ENCODE measurements around the gene CTNNA2. TPM values are rescaled to one million over a fixed set of nuclear protein-coding genes. Genes with fewer than 3 reads are reported as not detected.
A peak's percentile ranks its signal among the peaks of the same experiment; 100 is the strongest.

CTNNA2 gene
- polyA plus RNA-seq, 1 of the 3 experiments (the other 2 are of a cell fraction), result 0.30 TPM

DNA sequence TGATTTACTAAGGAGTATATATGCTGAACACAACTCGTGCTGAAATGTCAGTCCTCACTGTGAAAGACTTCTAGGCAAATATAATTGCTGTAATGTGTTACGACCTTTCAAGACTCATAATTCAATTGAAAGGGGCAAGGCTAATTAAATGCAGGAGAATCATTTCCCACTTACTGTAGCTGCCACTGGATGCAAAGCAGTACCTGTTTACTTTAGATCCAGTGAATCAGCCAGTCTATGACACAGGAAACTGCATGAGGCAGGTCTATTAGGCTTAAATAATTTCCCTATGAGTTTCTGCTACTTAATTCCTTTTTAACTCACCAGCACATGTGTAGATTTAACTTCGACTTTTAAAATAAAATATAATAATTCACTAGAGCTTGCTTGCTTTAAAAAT is 125.6 kb downstream of the CTNNA2 start:
- H3K4me3 ChIP-seq (ENCODE audit: low read depth in 2 of 2, low read length in 1 of 2), result no peak overlapping the region
- no peaks in the 10 kb centered on the region for H3K9me2 ChIP-seq
- no peak overlapping the region for H3K4me2 ChIP-seq
- H4K20me1 ChIP-seq (ENCODE audit: insufficient read depth), result no peaks in the 10 kb centered on the region
- H3K79me2 ChIP-seq (ENCODE audit: insufficient read depth), result no peaks in the 10 kb centered on the region
- no peaks in the 10 kb centered on the region for H3K36me3 ChIP-seq (replicated peaks in 1 of 2; ENCODE audit: control insufficient read depth in 1 of 2, insufficient read depth in 2 of 2, low read length in 1 of 2)
- WGBS (ENCODE audit: low lambda C conversion rate), result 0% methylated on average over 3 of the region's 3 CpGs
- peaks cover 0 to 10% of the 10 kb centered on the region in 2 experiments; a peak in 2 of 4 replicates for H3K4me1 ChIP-seq (ENCODE audit: control insufficient read depth in 1 of 2, insufficient read depth in 2 of 2, low read depth in 1 of 2, low read length in 1 of 2)
- no peak for TF ChIP-seq NRF1 (IDR thresholded peaks at IDR 0.05; ENCODE audit: low read depth, low read length)
- TF ChIP-seq CHD2 (IDR thresholded peaks at IDR 0.05; ENCODE audit: low read length, partially characterized antibody), result peak; percentile 41
- no peak for TF ChIP-seq FOSL2 (IDR thresholded peaks at IDR 0.05; ENCODE audit: borderline replicate concordance, low read depth)
- TF ChIP-seq RCOR1 (IDR thresholded peaks at IDR 0.05; ENCODE audit: low read length), result peak; percentile 56; the same call in 1 of the 2 replicates
- H3K9me3 ChIP-seq, result no peaks in the 10 kb centered on the region
- ChIA-PET POLR2A (no interaction called here), CTCF (interaction anchor here (0.9 to 1.6 kb wide), 5 partner anchors 21 to 222 kb away, joined by 3 to 4 read pairs (median 3); no protein-coding TSS in a partner anchor)
- H3F3A ChIP-seq (replicated peaks; ENCODE audit: insufficient read depth), result no peaks in the 10 kb centered on the region
- no peak overlapping the region for H2AFZ ChIP-seq (ENCODE audit: low read depth)
- DNase-seq, result peak; percentile 47
- H3K27ac ChIP-seq (ENCODE audit: low read depth in 2 of 2, low read length in 1 of 2), result peak overlapping the region in 1 of 2 experiments; percentile 83; a peak in 1 of 4 replicates
- no peak overlapping the region for H3K9ac ChIP-seq
- H3K27me3 ChIP-seq (ENCODE audit: insufficient read depth), result no peaks in the 10 kb centered on the region

DNA sequence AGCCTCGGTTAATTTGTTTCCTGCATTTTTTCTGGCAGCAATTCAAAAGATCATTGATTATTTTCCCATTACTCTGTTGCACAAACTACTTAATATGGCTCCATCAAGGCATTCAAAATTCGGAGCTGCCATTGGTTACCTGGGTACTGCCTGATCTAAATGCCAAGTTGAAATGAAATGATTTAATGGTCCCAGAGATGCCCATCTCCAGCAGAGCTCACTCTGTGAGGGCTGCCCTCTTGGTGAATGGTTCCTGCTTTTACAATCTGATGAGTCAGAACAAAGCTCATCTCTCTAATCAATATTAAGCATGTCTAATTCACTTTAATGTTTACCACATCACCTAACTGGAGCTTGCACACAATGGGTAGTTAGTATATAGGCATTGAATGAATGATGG is 126.1 kb downstream of the CTNNA2 start:
- no peaks in the 10 kb centered on the region for H3K9me3 ChIP-seq
- H3K4me2 ChIP-seq, result no peak overlapping the region
- H4K20me1 ChIP-seq (ENCODE audit: insufficient read depth), result no peaks in the 10 kb centered on the region
- no peaks in the 10 kb centered on the region for H3F3A ChIP-seq (replicated peaks; ENCODE audit: insufficient read depth)
- peaks cover 0 to 10% of the 10 kb centered on the region in 2 experiments; a peak in 2 of 4 replicates for H3K4me1 ChIP-seq (ENCODE audit: control insufficient read depth in 1 of 2, insufficient read depth in 2 of 2, low read depth in 1 of 2, low read length in 1 of 2)
- ChIA-PET CTCF (interaction anchor here (0.9 to 1.6 kb wide), 5 partner anchors 21 to 222 kb away, joined by 3 to 4 read pairs (median 3); no protein-coding TSS in a partner anchor), POLR2A (no interaction called here)
- peak; percentile 53; the same call in 1 of the 2 replicates for TF ChIP-seq GATA2 (CRISPR knock-in tag; IDR thresholded peaks at IDR 0.05)
- no peak for TF ChIP-seq SMC3 (IDR thresholded peaks at IDR 0.05; ENCODE audit: low read depth, low read length)
- TF ChIP-seq EP300 (IDR thresholded peaks at IDR 0.05; ENCODE audit: borderline replicate concordance in 1 of 2, low read depth in 1 of 2, low read length in 1 of 2), result peak in 1 of 2 experiments; percentile 26; a peak in 1 of 4 replicates
- TF ChIP-seq SIN3A (IDR thresholded peaks at IDR 0.05; ENCODE audit: borderline replicate concordance, low read depth, low read length), result no peak
- TF ChIP-seq FOSL2 (IDR thresholded peaks at IDR 0.05; ENCODE audit: borderline replicate concordance, low read depth), result no peak
- TF ChIP-seq FOXM1 (IDR thresholded peaks at IDR 0.05; ENCODE audit: low read depth), result no peak
- no peaks in the 10 kb centered on the region for H3K79me2 ChIP-seq (ENCODE audit: insufficient read depth)
- no peak overlapping the region for H3K9ac ChIP-seq
- peak; percentile 47 for DNase-seq
- H3K9me2 ChIP-seq, result no peaks in the 10 kb centered on the region
- no peak overlapping the region for H3K4me3 ChIP-seq (ENCODE audit: low read depth in 2 of 2, low read length in 1 of 2)
- WGBS (ENCODE audit: low lambda C conversion rate), result 1% methylated on average over 2 of the region's 2 CpGs
- no peaks in the 10 kb centered on the region for H3K27me3 ChIP-seq (ENCODE audit: insufficient read depth)
- no peaks in the 10 kb centered on the region for H3K36me3 ChIP-seq (replicated peaks in 1 of 2; ENCODE audit: control insufficient read depth in 1 of 2, insufficient read depth in 2 of 2, low read length in 1 of 2)
- no peak overlapping the region for H2AFZ ChIP-seq (ENCODE audit: low read depth)
- peak overlapping the region in 1 of 2 experiments; percentile 83; a peak in 2 of 4 replicates for H3K27ac ChIP-seq (ENCODE audit: low read depth in 2 of 2, low read length in 1 of 2)

DNA sequence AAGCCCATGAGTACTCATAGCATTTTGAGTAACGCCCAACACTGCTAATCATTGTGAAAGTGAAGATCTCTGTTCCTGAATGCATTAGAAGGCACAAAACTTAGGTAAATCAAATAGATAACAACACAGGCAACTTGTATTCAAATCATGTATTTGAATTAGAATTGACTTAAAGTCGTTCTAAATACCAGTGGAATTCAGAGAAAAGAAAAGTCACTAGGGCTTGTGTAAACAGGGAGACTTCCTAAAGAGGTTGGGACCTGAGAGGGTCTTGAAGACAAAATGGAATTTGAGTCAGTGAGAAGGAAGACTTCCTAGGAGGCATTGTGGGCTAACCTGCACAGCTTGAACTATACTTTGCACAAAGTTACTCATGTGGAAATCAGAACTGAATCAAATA is 127.2 kb downstream of the CTNNA2 start:
- Histone ChIP-seq H3K36me3 (replicated peaks in 1 of 2; ENCODE audit: control insufficient read depth in 1 of 2, insufficient read depth in 2 of 2, low read length in 1 of 2) (no peaks in the 10 kb centered on the region), H3K79me2 (ENCODE audit: insufficient read depth) (no peaks in the 10 kb centered on the region), H3K4me1 (ENCODE audit: control insufficient read depth in 1 of 2, insufficient read depth in 2 of 2, low read depth in 1 of 2, low read length in 1 of 2) (peaks cover 0 to 10% of the 10 kb centered on the region in 2 experiments; a peak in 2 of 4 replicates), H3K27ac (ENCODE audit: low read depth in 2 of 2, low read length in 1 of 2) (no peak overlapping the region), H3K9me3 (no peaks in the 10 kb centered on the region), H3K4me2 (no peak overlapping the region), H4K20me1 (ENCODE audit: insufficient read depth) (no peaks in the 10 kb centered on the region), H3K9ac (no peak overlapping the region), H3F3A (replicated peaks; ENCODE audit: insufficient read depth) (no peaks in the 10 kb centered on the region), H2AFZ (ENCODE audit: low read depth) (no peak overlapping the region), H3K27me3 (ENCODE audit: insufficient read depth) (no peaks in the 10 kb centered on the region), H3K9me2 (no peaks in the 10 kb centered on the region), H3K4me3 (ENCODE audit: low read depth in 2 of 2, low read length in 1 of 2) (no peak overlapping the region)
- no peak for TF ChIP-seq MEF2A (IDR thresholded peaks at IDR 0.05; ENCODE audit: borderline replicate concordance, low read depth)
- TF ChIP-seq, protein P1, sequence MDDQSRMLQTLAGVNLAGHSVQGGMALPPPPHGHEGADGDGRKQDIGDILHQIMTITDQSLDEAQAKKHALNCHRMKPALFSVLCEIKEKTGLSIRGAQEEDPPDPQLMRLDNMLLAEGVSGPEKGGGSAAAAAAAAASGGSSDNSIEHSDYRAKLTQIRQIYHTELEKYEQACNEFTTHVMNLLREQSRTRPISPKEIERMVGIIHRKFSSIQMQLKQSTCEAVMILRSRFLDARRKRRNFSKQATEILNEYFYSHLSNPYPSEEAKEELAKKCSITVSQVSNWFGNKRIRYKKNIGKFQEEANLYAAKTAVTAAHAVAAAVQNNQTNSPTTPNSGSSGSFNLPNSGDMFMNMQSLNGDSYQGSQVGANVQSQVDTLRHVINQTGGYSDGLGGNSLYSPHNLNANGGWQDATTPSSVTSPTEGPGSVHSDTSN (IDR thresholded peaks at IDR 0.05), result no peak
- TF ChIP-seq MXI1 (IDR thresholded peaks at IDR 0.05; ENCODE audit: low read depth, low read length), result no peak
- ChIA-PET CTCF (interaction anchor here (1.6 kb wide), 1 partner anchor 31 kb away, joined by 4 read pairs; no protein-coding TSS in a partner anchor), POLR2A (no interaction called here)
- 13% methylated on average over 2 of the region's 2 CpGs for WGBS (ENCODE audit: low lambda C conversion rate)
- no peak for DNase-seq

Measured in SK-N-SH (cell line).